HepG2 (cell line): Measurements from ENCODE around the gene TMCC1. TPM values are rescaled to one million over a fixed set of nuclear protein-coding genes. Genes with fewer than 3 reads are reported as not detected.

Source experiments
- ATAC-seq: fragments of 200-7000 bp; cut with Tn5 transposase; 3 replicates; pipeline ENCODE4 v1.9.1; 2020; ENCODE audit warnings: mild to moderate bottlenecking, moderate library complexity
- BruUV-seq: library from RNA; stranded (reverse); fragments of 400-500 nt; replicated peaks from 2 replicates; lab custom pipeline; 2021; lab: Mats Ljungman, UMichigan
- CTCF ChIA-PET: fragments of 300-600 bp; formaldehyde crosslinking; extraction: SDS; loops from one replicate; lab custom pipeline; 2021; ENCODE audit warnings: low total read pairs, inconsistent platforms, low intra/inter-chr PET ratio; lab: Yijun Ruan, JAX
- POLR2A ChIA-PET: fragments of 350-600 bp; sonication (Branson Sonifier 250); formaldehyde crosslinking; loops from one replicate; lab custom pipeline; 2020; ENCODE audit warnings: antibody characterized with exemption, inconsistent platforms; lab: Yijun Ruan, JAX
- DNase-seq: peaks from one replicate; pipeline ENCODE4 v3.0.0-alpha.2; 2015; ENCODE audit warnings: low spot score
- FAIRE-seq: peaks from 3 replicates; lab custom pipeline; 2011; peaks lifted over from hg19 to GRCh38; lab: Jason Lieb, UNC
- H2AFZ ChIP-seq: one replicate; pipeline ENCODE4 v1.6.1; 2011; ENCODE audit warnings: low read length, inconsistent platforms
- H3K27ac ChIP-seq: fragments of 300-600 bp; 3 replicates; pipeline ENCODE4 v1.8.0; 2011; ENCODE audit warnings: mixed run types, mild to moderate bottlenecking, mixed read lengths, low read length, inconsistent platforms; ENCODE audit not compliant: insufficient read depth; ENCODE audit errors: extremely low read length
- H3K27me3 ChIP-seq, 2 experiments: fragments of 200-600 bp in 1 of 2; 2 replicates in 1 of 2; 3 replicates in 1 of 2; pipeline versions ENCODE4 v1.6.0 to v1.8.0; 2011; ENCODE audit warnings: low read length in 2 of 2, mild to moderate bottlenecking in 2 of 2, moderate library complexity in 2 of 2, inconsistent platforms in 1 of 2; ENCODE audit not compliant: insufficient read depth in 2 of 2, control insufficient read depth in 1 of 2
- H3K36me3 ChIP-seq, 2 experiments: fragments of 200-600 bp in 1 of 2; replicated peaks in 1 of 2; 2 replicates in 1 of 2; 3 replicates in 1 of 2; pipeline versions ENCODE4 v1.5.1 to v1.8.0; 2011; ENCODE audit warnings: low read length in 2 of 2, inconsistent platforms in 1 of 2; ENCODE audit not compliant: insufficient read depth in 2 of 2, control insufficient read depth in 1 of 2
- H3K4me1 ChIP-seq: 2 replicates; pipeline ENCODE4 v1.5.1; 2012; ENCODE audit warnings: low read length, inconsistent platforms; ENCODE audit not compliant: insufficient read depth
- H3K4me2 ChIP-seq: 2 replicates; pipeline ENCODE4 v1.6.0; 2011; ENCODE audit warnings: low read depth, low read length, inconsistent platforms
- H3K4me3 ChIP-seq, 3 experiments: fragments of 200-600 bp in 1 of 3; sonication (generic), shearing (Covaris generic) in 1 of 3; replicated peaks in 1 of 3; 2 replicates each; pipeline ENCODE4 v1.5.1; 2011 to 2016; ENCODE audit warnings: low read length in 3 of 3, inconsistent platforms in 2 of 3, low read depth in 2 of 3, mild to moderate bottlenecking in 2 of 3, control low read depth in 1 of 3, mixed read lengths in 1 of 3; ENCODE audit not compliant: insufficient read depth in 1 of 3
- H3K79me2 ChIP-seq: one replicate; pipeline ENCODE4 v1.6.1; 2011; ENCODE audit warnings: low read length, inconsistent platforms; ENCODE audit not compliant: insufficient read depth
- H3K9ac ChIP-seq: 2 replicates; pipeline ENCODE4 v1.6.0; 2011; ENCODE audit warnings: mild to moderate bottlenecking, low read depth, low read length, inconsistent platforms; ENCODE audit not compliant: insufficient read depth
- H3K9me3 ChIP-seq: 2 replicates; pipeline ENCODE4 v1.5.1; 2012; ENCODE audit warnings: mild to moderate bottlenecking, low read length
- H4K20me1 ChIP-seq: 2 replicates; pipeline ENCODE4 v1.6.0; 2011; ENCODE audit warnings: inconsistent platforms, mild to moderate bottlenecking, low read length, moderate library complexity; ENCODE audit not compliant: insufficient read depth
- SMAD1 ChIP-seq: sonication (generic); formaldehyde crosslinking; IDR thresholded peaks from 2 replicates; pipeline ENCODE4 v1.4.0; 2020; ENCODE audit warnings: missing genetic modification reagents, low read depth, mild to moderate bottlenecking, borderline replicate concordance
- ZBTB7B ChIP-seq: sonication (generic); formaldehyde crosslinking; IDR thresholded peaks from 2 replicates; pipeline ENCODE4 v1.4.0; 2020; ENCODE audit warnings: missing genetic modification reagents
- ZFP41 ChIP-seq: sonication (generic); formaldehyde crosslinking; IDR thresholded peaks from 2 replicates; pipeline ENCODE4 v1.4.0; 2020; ENCODE audit warnings: mild to moderate bottlenecking, missing genetic modification reagents, borderline replicate concordance
- WGBS: methylation state at CpG from one replicate; pipeline ENCODE4 v1.1.6; 2017; ENCODE audit warnings: low lambda C conversion rate; 5-methylcytosine and 5-hydroxymethylcytosine counted together
- in situ Hi-C: cut with HindIII; loops from 2 replicates; pipeline ENCODE4 v1.10.0; 2017; ENCODE audit warnings: low pct_unique_long_range_greater_than_20kb; ENCODE audit not compliant: extremely low pct_ligation_motif_present
- intact Hi-C: fragments of 100-400 bp; cut with micrococcal nuclease; formaldehyde crosslinking; loops from one replicate; pipeline ENCODE4 v1.10.0; 2022; ENCODE audit not compliant: unreplicated experiment
- polyA plus RNA-seq, 8 experiments: library from polyadenylated mRNA; depleted of rRNA in 3 of 8; stranded (reverse) in 7 of 8; unstranded in 1 of 8; fragments of >200 nt; fragmentation: Illumina TruSeq in 4 of 8; extraction: Trizol in 4 of 8; gene quantifications; 2 replicates each; pipeline versions ENCODE4 v1.2.1 to v1.2.3, GENCODE V29; 2011 to 2016; ENCODE audit warnings: low read depth in 4 of 8, missing spikeins in 1 of 8, mixed read lengths in 1 of 8; ENCODE audit not compliant: insufficient read depth in 1 of 8
- total RNA-seq, 5 experiments: library from RNA; depleted of rRNA; stranded (reverse); fragments of >200 nt; fragmentation: Illumina TruSeq; extraction: Trizol; gene quantifications; 2 replicates each; pipeline ENCODE4 v1.2.3, GENCODE V29; 2016; ENCODE audit warnings: low read depth in 1 of 5
- TF ChIP-seq, protein P1 (sequence below): sonication (generic); formaldehyde crosslinking; IDR thresholded peaks from 2 replicates; pipeline ENCODE4 v1.8.0; 2022; ENCODE audit warnings: missing genetic modification reagents, mild to moderate bottlenecking, borderline replicate concordance
- TF ChIP-seq, protein P2 (sequence below): IDR thresholded peaks from 2 replicates; pipeline ENCODE4 v1.6.1; 2016; ENCODE audit warnings: low read depth, control low read depth
- TF ChIP-seq, protein P3 (sequence below): sonication (generic); formaldehyde crosslinking; IDR thresholded peaks from 2 replicates; pipeline ENCODE4 v1.4.0; 2020; ENCODE audit warnings: mild to moderate bottlenecking, missing genetic modification reagents
- TF ChIP-seq, protein P4 (sequence below): sonication (generic); formaldehyde crosslinking; IDR thresholded peaks from 2 replicates; pipeline ENCODE4 v1.8.0; 2022; ENCODE audit warnings: missing genetic modification reagents, mild to moderate bottlenecking, inconsistent platforms, borderline replicate concordance

The TMCC1 gene
- total and polyA plus RNA-seq, 2 of the 13 experiments (the other 11 are each of a cell fraction or from before 2014, with no cell fraction given) = 12.1 to 264 TPM

DNA sequence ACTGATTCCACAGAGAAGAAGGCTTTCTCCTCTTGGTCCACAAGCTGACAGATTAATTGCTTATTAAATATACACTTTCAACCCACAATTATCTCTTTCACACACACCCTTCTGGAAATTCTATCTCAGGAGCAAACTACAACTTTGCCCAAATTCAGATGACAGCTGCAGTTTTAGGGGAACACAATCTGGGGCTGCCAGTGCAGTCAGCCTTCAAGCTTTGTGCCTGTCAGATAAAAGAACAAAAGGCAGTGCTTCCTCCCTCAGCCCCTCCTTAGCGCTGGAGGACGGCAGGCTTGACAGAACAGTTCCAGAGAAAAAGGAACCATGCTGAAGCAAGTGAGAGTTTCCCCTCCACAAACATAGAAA, 99.6 kb downstream of the TMCC1 start:
- TF ChIP-seq, protein P1, sequence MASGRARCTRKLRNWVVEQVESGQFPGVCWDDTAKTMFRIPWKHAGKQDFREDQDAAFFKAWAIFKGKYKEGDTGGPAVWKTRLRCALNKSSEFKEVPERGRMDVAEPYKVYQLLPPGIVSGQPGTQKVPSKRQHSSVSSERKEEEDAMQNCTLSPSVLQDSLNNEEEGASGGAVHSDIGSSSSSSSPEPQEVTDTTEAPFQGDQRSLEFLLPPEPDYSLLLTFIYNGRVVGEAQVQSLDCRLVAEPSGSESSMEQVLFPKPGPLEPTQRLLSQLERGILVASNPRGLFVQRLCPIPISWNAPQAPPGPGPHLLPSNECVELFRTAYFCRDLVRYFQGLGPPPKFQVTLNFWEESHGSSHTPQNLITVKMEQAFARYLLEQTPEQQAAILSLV (CRISPR knock-in tag) = no peak
- TF ChIP-seq, protein P2, sequence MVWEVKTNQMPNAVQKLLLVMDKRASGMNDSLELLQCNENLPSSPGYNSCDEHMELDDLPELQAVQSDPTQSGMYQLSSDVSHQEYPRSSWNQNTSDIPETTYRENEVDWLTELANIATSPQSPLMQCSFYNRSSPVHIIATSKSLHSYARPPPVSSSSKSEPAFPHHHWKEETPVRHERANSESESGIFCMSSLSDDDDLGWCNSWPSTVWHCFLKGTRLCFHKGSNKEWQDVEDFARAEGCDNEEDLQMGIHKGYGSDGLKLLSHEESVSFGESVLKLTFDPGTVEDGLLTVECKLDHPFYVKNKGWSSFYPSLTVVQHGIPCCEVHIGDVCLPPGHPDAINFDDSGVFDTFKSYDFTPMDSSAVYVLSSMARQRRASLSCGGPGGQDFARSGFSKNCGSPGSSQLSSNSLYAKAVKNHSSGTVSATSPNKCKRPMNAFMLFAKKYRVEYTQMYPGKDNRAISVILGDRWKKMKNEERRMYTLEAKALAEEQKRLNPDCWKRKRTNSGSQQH (CRISPR knock-in tag) = no peak
- TF ChIP-seq, protein P3, sequence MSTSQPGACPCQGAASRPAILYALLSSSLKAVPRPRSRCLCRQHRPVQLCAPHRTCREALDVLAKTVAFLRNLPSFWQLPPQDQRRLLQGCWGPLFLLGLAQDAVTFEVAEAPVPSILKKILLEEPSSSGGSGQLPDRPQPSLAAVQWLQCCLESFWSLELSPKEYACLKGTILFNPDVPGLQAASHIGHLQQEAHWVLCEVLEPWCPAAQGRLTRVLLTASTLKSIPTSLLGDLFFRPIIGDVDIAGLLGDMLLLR (CRISPR knock-in tag) = no peak
- TF ChIP-seq ZBTB7B (no peak), ZFP41 (CRISPR knock-in tag) (no peak), SMAD1 (CRISPR knock-in tag) (no peak)
- TF ChIP-seq, protein P4, sequence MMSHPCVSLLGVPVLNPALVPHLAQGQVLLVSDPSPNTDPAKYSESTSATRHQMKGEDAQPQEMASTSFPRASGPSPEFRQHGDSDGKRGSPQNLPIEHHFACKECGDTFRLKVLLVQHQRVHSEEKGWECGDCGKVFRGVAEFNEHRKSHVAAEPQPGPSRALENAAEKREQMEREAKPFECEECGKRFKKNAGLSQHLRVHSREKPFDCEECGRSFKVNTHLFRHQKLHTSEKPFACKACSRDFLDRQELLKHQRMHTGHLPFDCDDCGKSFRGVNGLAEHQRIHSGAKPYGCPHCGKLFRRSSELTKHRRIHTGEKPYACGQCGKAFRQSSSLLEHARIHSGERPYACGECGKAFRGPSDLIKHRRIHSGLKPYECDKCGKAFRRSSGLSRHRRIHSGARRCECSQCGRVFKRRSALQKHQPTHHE (CRISPR knock-in tag) = no peak
- Histone ChIP-seq H3K36me3 (no peaks in the 10 kb centered on the region), H3K27ac (no peak overlapping the region), H3K9me3 (no peaks in the 10 kb centered on the region), H3K4me3 (no peak overlapping the region), H3K4me2 (no peak overlapping the region), H3K79me2 (no peaks in the 10 kb centered on the region), H3K27me3 (no peaks in the 10 kb centered on the region), H3K9ac (no peak overlapping the region), H3K4me1 (peaks cover 23% of the 10 kb centered on the region), H4K20me1 (no peaks in the 10 kb centered on the region), H2AFZ (no peak overlapping the region)
- DNase-seq (no peak), ATAC-seq (no peak), FAIRE-seq (no peak)
- 86% methylated on average over 2 of the region's 2 CpGs for WGBS
- intact Hi-C loops = no loop called here
- in situ Hi-C loops = no loop called here
- no TSS peak for BruUV-seq
- ChIA-PET CTCF (no interaction called here), POLR2A (interaction anchor here (0.6 kb wide), 1 partner anchor 90 kb away, joined by 3 read pairs; no protein-coding TSS in a partner anchor)
